DND-41 (cell line): Measurements from ENCODE around the gene SLC26A1.

Experiments
- ATAC-seq: fragments of 200-7000 bp; cut with Tn5 transposase; 3 replicates; pipeline ENCODE4 v1.9.1; 2021; ENCODE audit warnings: low read depth; ENCODE audit not compliant: insufficient read depth
- DNase-seq: peaks from one replicate; pipeline ENCODE4 v3.0.0-alpha.2; 2020
- H2AFZ ChIP-seq: 2 replicates; pipeline ENCODE4 v1.6.0; 2012; ENCODE audit warnings: low read depth, low read length
- H3K27ac ChIP-seq: 2 replicates; pipeline ENCODE4 v1.5.1; 2012; ENCODE audit warnings: low read length, inconsistent platforms
- H3K27me3 ChIP-seq: fragments of 200-600 bp; sonication (generic); 2 replicates; pipeline ENCODE4 v1.6.0; 2012; ENCODE audit warnings: low read length, mild to moderate bottlenecking, inconsistent platforms; ENCODE audit not compliant: insufficient read depth, poor library complexity
- H3K36me3 ChIP-seq: 2 replicates; pipeline ENCODE4 v1.5.1; 2012; ENCODE audit warnings: low read length, inconsistent platforms; ENCODE audit not compliant: insufficient read depth
- H3K4me1 ChIP-seq: 2 replicates; pipeline ENCODE4 v1.5.1; 2012; ENCODE audit warnings: mild to moderate bottlenecking, low read length; ENCODE audit not compliant: insufficient read depth
- H3K4me2 ChIP-seq: 2 replicates; pipeline ENCODE4 v1.6.0; 2012; ENCODE audit warnings: mild to moderate bottlenecking, moderate library complexity, low read length, inconsistent platforms; ENCODE audit not compliant: insufficient read depth
- H3K4me3 ChIP-seq, 2 experiments: fragments of 200-600 bp in 1 of 2; shearing (Covaris generic) in 1 of 2; 2 replicates each; pipeline ENCODE4 v1.5.1; 2012 to 2016; ENCODE audit warnings: inconsistent platforms in 2 of 2, low read length in 2 of 2, mild to moderate bottlenecking in 2 of 2, low read depth in 1 of 2, moderate library complexity in 1 of 2
- H3K79me2 ChIP-seq: 2 replicates; pipeline ENCODE4 v1.6.0; 2012; ENCODE audit warnings: low read length, inconsistent platforms; ENCODE audit not compliant: insufficient read depth
- H3K9ac ChIP-seq: 2 replicates; pipeline ENCODE4 v1.6.0; 2012; ENCODE audit warnings: low read depth, mild to moderate bottlenecking, inconsistent platforms, low read length, moderate library complexity
- H3K9me3 ChIP-seq: 2 replicates; pipeline ENCODE4 v1.5.1; 2012; ENCODE audit warnings: low read length, moderate library complexity, mild to moderate bottlenecking, inconsistent platforms; ENCODE audit not compliant: insufficient read depth, severe bottlenecking
- H4K20me1 ChIP-seq: 2 replicates; pipeline ENCODE4 v1.6.0; 2012; ENCODE audit warnings: low read length; ENCODE audit not compliant: insufficient read depth
- EZH2 ChIP-seq: IDR thresholded peaks from 3 replicates; pipeline ENCODE4 v1.6.1; 2012; ENCODE audit warnings: borderline replicate concordance, low read depth, mild to moderate bottlenecking, moderate library complexity, low read length, inconsistent platforms; ENCODE audit not compliant: severe bottlenecking
- TF ChIP-seq, protein P1 (sequence below): IDR thresholded peaks from 2 replicates; pipeline ENCODE4 v1.5.1; 2012; ENCODE audit warnings: borderline replicate concordance, low read length, moderate library complexity, mild to moderate bottlenecking; ENCODE audit not compliant: poor library complexity, severe bottlenecking; ENCODE audit errors: extremely low read depth

SLC26A1 gene

DNA sequence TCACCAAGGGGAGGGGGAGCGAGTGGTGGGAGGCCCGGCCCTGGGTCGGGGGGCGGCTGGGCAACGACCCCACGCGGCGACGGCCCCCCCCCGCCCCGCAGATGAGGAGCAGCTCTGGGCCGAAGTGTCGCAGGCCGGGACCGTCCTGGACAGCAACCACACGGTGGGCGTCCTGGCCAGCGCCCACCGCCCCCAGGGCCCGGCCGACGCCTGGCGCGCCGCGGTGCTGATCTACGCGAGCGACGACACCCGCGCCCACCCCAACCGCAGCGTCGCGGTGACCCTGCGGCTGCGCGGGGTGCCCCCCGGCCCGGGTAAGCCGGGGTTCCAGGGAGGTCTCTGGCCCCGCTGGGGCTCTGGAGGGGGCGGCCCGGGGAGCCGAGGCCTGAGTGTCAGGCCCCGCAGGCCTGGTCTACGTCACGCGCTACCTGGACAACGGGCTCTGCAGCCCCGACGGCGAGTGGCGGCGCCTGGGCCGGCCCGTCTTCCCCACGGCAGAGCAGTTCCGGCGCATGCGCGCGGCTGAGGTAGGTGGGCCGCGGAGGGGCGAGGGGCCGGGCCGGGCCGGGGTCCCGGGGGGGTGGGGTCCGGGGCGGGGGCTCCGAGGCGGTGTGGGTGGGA is 9.5 kb upstream of the SLC26A1 start:
- no peaks in the 10 kb centered on the region for H3K36me3 ChIP-seq
- H3K27me3 ChIP-seq = no peaks in the 10 kb centered on the region
- no peak for ATAC-seq
- peaks cover 3% of the 10 kb centered on the region; the same call in 1 of the 2 replicates for H4K20me1 ChIP-seq
- no peak for TF ChIP-seq EZH2
- TF ChIP-seq, protein P1, sequence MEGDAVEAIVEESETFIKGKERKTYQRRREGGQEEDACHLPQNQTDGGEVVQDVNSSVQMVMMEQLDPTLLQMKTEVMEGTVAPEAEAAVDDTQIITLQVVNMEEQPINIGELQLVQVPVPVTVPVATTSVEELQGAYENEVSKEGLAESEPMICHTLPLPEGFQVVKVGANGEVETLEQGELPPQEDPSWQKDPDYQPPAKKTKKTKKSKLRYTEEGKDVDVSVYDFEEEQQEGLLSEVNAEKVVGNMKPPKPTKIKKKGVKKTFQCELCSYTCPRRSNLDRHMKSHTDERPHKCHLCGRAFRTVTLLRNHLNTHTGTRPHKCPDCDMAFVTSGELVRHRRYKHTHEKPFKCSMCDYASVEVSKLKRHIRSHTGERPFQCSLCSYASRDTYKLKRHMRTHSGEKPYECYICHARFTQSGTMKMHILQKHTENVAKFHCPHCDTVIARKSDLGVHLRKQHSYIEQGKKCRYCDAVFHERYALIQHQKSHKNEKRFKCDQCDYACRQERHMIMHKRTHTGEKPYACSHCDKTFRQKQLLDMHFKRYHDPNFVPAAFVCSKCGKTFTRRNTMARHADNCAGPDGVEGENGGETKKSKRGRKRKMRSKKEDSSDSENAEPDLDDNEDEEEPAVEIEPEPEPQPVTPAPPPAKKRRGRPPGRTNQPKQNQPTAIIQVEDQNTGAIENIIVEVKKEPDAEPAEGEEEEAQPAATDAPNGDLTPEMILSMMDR = no peak
- H3K4me2 ChIP-seq = no peak overlapping the region
- H3K27ac ChIP-seq = no peak overlapping the region
- DNase-seq = no peak
- H2AFZ ChIP-seq = no peak overlapping the region
- H3K79me2 ChIP-seq = no peaks in the 10 kb centered on the region
- no peaks in the 10 kb centered on the region for H3K9me3 ChIP-seq
- H3K4me1 ChIP-seq = no peaks in the 10 kb centered on the region
- H3K9ac ChIP-seq = no peak overlapping the region
- H3K4me3 ChIP-seq = no peak overlapping the region

DNA sequence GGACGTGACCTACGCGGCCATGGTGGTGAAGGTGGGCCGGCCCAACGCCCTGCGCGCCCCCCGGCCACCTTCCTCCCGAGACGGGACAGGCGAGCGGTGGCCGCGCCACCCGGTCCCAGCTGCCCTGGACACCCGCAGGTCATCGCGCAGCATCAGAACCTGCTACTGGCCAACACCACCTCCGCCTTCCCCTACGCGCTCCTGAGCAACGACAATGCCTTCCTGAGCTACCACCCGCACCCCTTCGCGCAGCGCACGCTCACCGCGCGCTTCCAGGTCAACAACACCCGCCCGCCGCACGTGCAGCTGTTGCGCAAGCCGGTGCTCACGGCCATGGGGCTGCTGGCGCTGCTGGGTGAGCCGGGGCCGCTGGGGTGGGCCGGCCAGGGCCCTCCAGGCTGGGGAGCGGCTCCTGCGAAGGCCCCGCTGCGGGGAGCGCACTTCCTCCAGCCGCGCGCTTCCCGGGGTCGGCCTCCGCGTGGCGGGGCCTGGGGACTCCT is 9.0 kb upstream of the SLC26A1 start:
- no peak for TF ChIP-seq EZH2
- H3K27me3 ChIP-seq = no peaks in the 10 kb centered on the region
- H3K36me3 ChIP-seq = no peaks in the 10 kb centered on the region
- ATAC-seq (no peak), DNase-seq (no peak)
- no peak overlapping the region for H3K27ac ChIP-seq
- no peaks in the 10 kb centered on the region for H3K9me3 ChIP-seq
- H3K79me2 ChIP-seq = no peaks in the 10 kb centered on the region
- no peak overlapping the region for H3K4me3 ChIP-seq
- H4K20me1 ChIP-seq = peaks cover 3% of the 10 kb centered on the region; the same call in 1 of the 2 replicates
- no peak overlapping the region for H2AFZ ChIP-seq
- H3K4me1 ChIP-seq = no peaks in the 10 kb centered on the region
- H3K9ac ChIP-seq = no peak overlapping the region
- H3K4me2 ChIP-seq = no peak overlapping the region

DNA sequence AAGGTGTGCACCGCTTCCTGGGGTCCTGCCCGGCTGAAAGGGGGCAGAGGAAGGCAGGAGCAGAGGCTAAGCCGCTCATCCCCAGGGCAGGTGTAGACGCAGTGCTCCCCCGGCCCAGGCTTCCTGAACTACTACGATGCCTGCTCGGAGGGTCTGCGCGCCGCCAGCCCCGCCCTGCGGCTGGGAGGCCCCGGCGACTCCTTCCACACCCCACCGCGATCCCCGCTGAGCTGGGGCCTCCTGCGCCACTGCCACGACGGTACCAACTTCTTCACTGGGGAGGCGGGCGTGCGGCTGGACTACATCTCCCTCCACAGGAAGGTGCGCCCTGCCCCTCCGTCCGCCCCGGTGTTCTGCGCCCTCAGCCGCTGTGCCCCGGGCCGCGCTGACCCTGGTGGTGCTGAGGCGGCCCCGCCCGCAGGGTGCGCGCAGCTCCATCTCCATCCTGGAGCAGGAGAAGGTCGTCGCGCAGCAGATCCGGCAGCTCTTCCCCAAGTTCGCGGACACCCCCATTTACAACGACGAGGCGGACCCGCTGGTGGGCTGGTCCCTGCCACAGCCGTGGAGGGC is 8.4 kb upstream of the SLC26A1 start:
- no peaks in the 10 kb centered on the region for H3K9me3 ChIP-seq
- no peaks in the 10 kb centered on the region for H3K36me3 ChIP-seq
- ATAC-seq = no peak
- no peak overlapping the region for H3K9ac ChIP-seq
- no peaks in the 10 kb centered on the region for H3K79me2 ChIP-seq
- no peak overlapping the region for H3K4me2 ChIP-seq
- TF ChIP-seq EZH2 = no peak
- TF ChIP-seq, protein P1 = no peak
- no peak overlapping the region for H3K27ac ChIP-seq
- no peaks in the 10 kb centered on the region for H3K27me3 ChIP-seq
- peaks cover 3% of the 10 kb centered on the region; the same call in 1 of the 2 replicates for H4K20me1 ChIP-seq
- no peak overlapping the region for H2AFZ ChIP-seq
- no peak for DNase-seq
- H3K4me3 ChIP-seq = no peak overlapping the region
- H3K4me1 ChIP-seq = no peaks in the 10 kb centered on the region

DNA sequence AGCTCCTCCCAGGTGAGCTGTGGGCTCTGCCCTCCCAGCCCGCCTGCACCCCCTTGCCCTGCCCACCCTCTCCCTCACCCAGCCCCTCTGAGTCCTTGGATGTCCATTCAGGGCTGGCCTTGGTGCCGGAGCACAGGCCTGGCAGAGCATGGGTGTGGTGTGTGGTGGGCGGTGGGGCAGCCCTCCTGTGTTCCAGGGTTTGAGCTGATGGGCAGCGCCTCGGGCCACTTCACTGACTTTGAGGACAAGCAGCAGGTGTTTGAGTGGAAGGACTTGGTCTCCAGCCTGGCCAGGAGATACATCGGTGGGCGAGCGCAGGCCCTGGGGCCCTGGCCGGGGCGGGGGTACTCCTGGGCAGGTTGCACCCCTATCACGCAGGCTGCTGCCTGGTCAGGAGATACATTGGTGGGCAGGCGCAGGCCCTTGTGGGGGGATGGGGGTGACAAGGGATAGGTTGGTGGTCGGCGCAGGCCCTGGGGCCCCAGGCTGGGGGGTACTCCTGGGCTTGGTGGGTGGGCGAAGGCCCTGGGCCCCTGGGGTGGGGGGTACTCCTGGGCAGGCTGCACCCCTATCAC is 7.6 kb upstream of the SLC26A1 start:
- Histone ChIP-seq H3K79me2 (no peaks in the 10 kb centered on the region), H3K4me1 (no peaks in the 10 kb centered on the region), H3K9ac (no peak overlapping the region), H3K36me3 (no peaks in the 10 kb centered on the region), H2AFZ (no peak overlapping the region), H3K4me2 (no peak overlapping the region), H3K27ac (no peak overlapping the region), H3K4me3 (no peak overlapping the region), H4K20me1 (peaks cover 9% of the 10 kb centered on the region; the same call in 1 of the 2 replicates), H3K9me3 (no peaks in the 10 kb centered on the region), H3K27me3 (no peaks in the 10 kb centered on the region)
- ATAC-seq (no peak), DNase-seq (no peak)
- TF ChIP-seq EZH2 = no peak
- TF ChIP-seq, protein P1 = no peak
